ENCODE measurements around the gene COX17.
A peak's percentile ranks its signal among the peaks of the same experiment; 100 is the strongest.

COX17 gene

GRCh38 chr3:119673875-119674274, 3.3 kb downstream of the COX17 start:
- no peak overlapping the region for H3K27ac ChIP-seq (ENCODE audit: low read depth, low read length)
- no peaks in the 10 kb centered on the region for H3K27me3 ChIP-seq (ENCODE audit: insufficient read depth, low read length)
- H3K36me3 ChIP-seq (ENCODE audit: insufficient read depth, low read length), result peaks cover 9% of the 10 kb centered on the region; the same call in 1 of the 2 replicates
- H2AFZ ChIP-seq (ENCODE audit: low read length, unreplicated experiment), result no peak overlapping the region
- H3K4me1 ChIP-seq (ENCODE audit: control insufficient read depth, insufficient read depth, low read length, unreplicated experiment), result peaks cover 27% of the 10 kb centered on the region
- no peak overlapping the region for H3K4me3 ChIP-seq (ENCODE audit: low read depth, low read length)
- peaks cover 19% of the 10 kb centered on the region for H3K79me2 ChIP-seq (ENCODE audit: control insufficient read depth, insufficient read depth, low read length, unreplicated experiment)

- Histone ChIP-seq H3K79me2 (ENCODE audit: control insufficient read depth, insufficient read depth, low read length, unreplicated experiment) (peaks cover 19% of the 10 kb centered on the region), H3K4me1 (ENCODE audit: control insufficient read depth, insufficient read depth, low read length, unreplicated experiment) (peaks cover 26% of the 10 kb centered on the region), H3K4me3 (ENCODE audit: low read depth, low read length) (no peak overlapping the region), H3K27ac (ENCODE audit: low read depth, low read length) (no peak overlapping the region), H3K36me3 (ENCODE audit: insufficient read depth, low read length) (peaks cover 13% of the 10 kb centered on the region; the same call in 1 of the 2 replicates), H2AFZ (ENCODE audit: low read length, unreplicated experiment) (no peak overlapping the region), H3K27me3 (ENCODE audit: insufficient read depth, low read length) (no peaks in the 10 kb centered on the region)
Measured at GRCh38 chr3:119672776-119673175, 4.4 kb downstream of the COX17 start.

- Histone ChIP-seq H3K27me3 (ENCODE audit: insufficient read depth, low read length) (no peaks in the 10 kb centered on the region), H3K4me1 (ENCODE audit: control insufficient read depth, insufficient read depth, low read length, unreplicated experiment) (peaks cover 11% of the 10 kb centered on the region), H3K4me3 (ENCODE audit: low read depth, low read length) (no peak overlapping the region), H3K36me3 (ENCODE audit: insufficient read depth, low read length) (peaks cover 13% of the 10 kb centered on the region; the same call in 1 of the 2 replicates), H3K27ac (ENCODE audit: low read depth, low read length) (peak overlapping the region; percentile 33), H3K79me2 (ENCODE audit: control insufficient read depth, insufficient read depth, low read length, unreplicated experiment) (peaks cover 2% of the 10 kb centered on the region), H2AFZ (ENCODE audit: low read length, unreplicated experiment) (no peak overlapping the region)
Measured at GRCh38 chr3:119669906-119670570, 7.2 kb downstream of the COX17 start.

GRCh38 chr3:119665954-119666559, 11.1 kb downstream of the COX17 start:
- Histone ChIP-seq H3K27ac (ENCODE audit: low read depth, low read length) (no peak overlapping the region), H3K36me3 (ENCODE audit: insufficient read depth, low read length) (0 out of 2 replicates have a peak, but pooled peaks cover 8% of the 10 kb centered on the region), H3K27me3 (ENCODE audit: insufficient read depth, low read length) (no peaks in the 10 kb centered on the region), H3K79me2 (ENCODE audit: control insufficient read depth, insufficient read depth, low read length, unreplicated experiment) (no peaks in the 10 kb centered on the region), H2AFZ (ENCODE audit: low read length, unreplicated experiment) (no peak overlapping the region), H3K4me3 (ENCODE audit: low read depth, low read length) (no peak overlapping the region), H3K4me1 (ENCODE audit: control insufficient read depth, insufficient read depth, low read length, unreplicated experiment) (peaks cover 38% of the 10 kb centered on the region)

GRCh38 chr3:119664850-119665379, 12.3 kb downstream of the COX17 start:
- peak overlapping the region; percentile 51 for H3K27ac ChIP-seq (ENCODE audit: low read depth, low read length)

GRCh38 chr3:119664370-119664769, 12.8 kb downstream of the COX17 start:
- peaks cover 33% of the 10 kb centered on the region for H3K4me1 ChIP-seq (ENCODE audit: control insufficient read depth, insufficient read depth, low read length, unreplicated experiment)
- peak overlapping the region; percentile 51 for H3K27ac ChIP-seq (ENCODE audit: low read depth, low read length)
- H3K4me3 ChIP-seq (ENCODE audit: low read depth, low read length), result no peak overlapping the region
- no peaks in the 10 kb centered on the region for H3K27me3 ChIP-seq (ENCODE audit: insufficient read depth, low read length)
- H2AFZ ChIP-seq (ENCODE audit: low read length, unreplicated experiment), result peak overlapping the region; percentile 28
- no peaks in the 10 kb centered on the region for H3K79me2 ChIP-seq (ENCODE audit: control insufficient read depth, insufficient read depth, low read length, unreplicated experiment)
- H3K36me3 ChIP-seq (ENCODE audit: insufficient read depth, low read length), result 0 out of 2 replicates have a peak, but pooled peaks cover 3% of the 10 kb centered on the region

More at GRCh38 chr3:119664850-119665379, 12.3 kb downstream of the COX17 start:
- Histone ChIP-seq H3K4me1 (ENCODE audit: control insufficient read depth, insufficient read depth, low read length, unreplicated experiment) (peaks cover 36% of the 10 kb centered on the region), H3K4me3 (ENCODE audit: low read depth, low read length) (no peak overlapping the region), H3K79me2 (ENCODE audit: control insufficient read depth, insufficient read depth, low read length, unreplicated experiment) (no peaks in the 10 kb centered on the region), H2AFZ (ENCODE audit: low read length, unreplicated experiment) (peak overlapping the region; percentile 28), H3K36me3 (ENCODE audit: insufficient read depth, low read length) (0 out of 2 replicates have a peak, but pooled peaks cover 3% of the 10 kb centered on the region), H3K27me3 (ENCODE audit: insufficient read depth, low read length) (no peaks in the 10 kb centered on the region)

GRCh38 chr3:119663885-119664284, 13.3 kb downstream of the COX17 start:
- 0 out of 2 replicates have a peak, but pooled peaks cover 3% of the 10 kb centered on the region for H3K36me3 ChIP-seq (ENCODE audit: insufficient read depth, low read length)
- H3K4me1 ChIP-seq (ENCODE audit: control insufficient read depth, insufficient read depth, low read length, unreplicated experiment), result peaks cover 33% of the 10 kb centered on the region
- no peaks in the 10 kb centered on the region for H3K27me3 ChIP-seq (ENCODE audit: insufficient read depth, low read length)
- H3K79me2 ChIP-seq (ENCODE audit: control insufficient read depth, insufficient read depth, low read length, unreplicated experiment), result no peaks in the 10 kb centered on the region
- no peak overlapping the region for H2AFZ ChIP-seq (ENCODE audit: low read length, unreplicated experiment)
- peak overlapping the region; percentile 51 for H3K27ac ChIP-seq (ENCODE audit: low read depth, low read length)
- no peak overlapping the region for H3K4me3 ChIP-seq (ENCODE audit: low read depth, low read length)

- Histone ChIP-seq H3K79me2 (ENCODE audit: control insufficient read depth, insufficient read depth, low read length, unreplicated experiment) (no peaks in the 10 kb centered on the region), H3K4me1 (ENCODE audit: control insufficient read depth, insufficient read depth, low read length, unreplicated experiment) (peaks cover 33% of the 10 kb centered on the region), H2AFZ (ENCODE audit: low read length, unreplicated experiment) (no peak overlapping the region), H3K27ac (ENCODE audit: low read depth, low read length) (peak overlapping the region; percentile 51; the same call in 1 of the 2 replicates), H3K27me3 (ENCODE audit: insufficient read depth, low read length) (no peaks in the 10 kb centered on the region), H3K4me3 (ENCODE audit: low read depth, low read length) (no peak overlapping the region), H3K36me3 (ENCODE audit: insufficient read depth, low read length) (no peaks in the 10 kb centered on the region)
Measured at GRCh38 chr3:119662604-119663373, 14.4 kb downstream of the COX17 start.

GRCh38 chr3:119660474-119661440, 16.4 kb downstream of the COX17 start, which contains the start of gene POPDC2:
Gene POPDC2, minus strand, starts transcription at chr3:119660589. Its CDS starts 166 bp downstream, at chr3:119660423.
- Histone ChIP-seq H3K4me3 (ENCODE audit: low read depth, low read length) (no peak within 1 kb of the TSS), H3K79me2 (ENCODE audit: control insufficient read depth, insufficient read depth, low read length, unreplicated experiment) (no peaks in the 10 kb centered on the region), H2AFZ (ENCODE audit: low read length, unreplicated experiment) (no peak within 1 kb of the TSS), H3K27ac (ENCODE audit: low read depth, low read length) (no peak within 1 kb of the TSS), H3K4me1 (ENCODE audit: control insufficient read depth, insufficient read depth, low read length, unreplicated experiment) (peaks cover 33% of the 10 kb centered on the region), H3K36me3 (ENCODE audit: insufficient read depth, low read length) (no peaks in the 10 kb centered on the region), H3K27me3 (ENCODE audit: insufficient read depth, low read length) (no peaks in the 10 kb centered on the region)
